Neural progenitor cell (in vitro differentiated cells): ENCODE measurements around the gene IL2RG. TPM values are rescaled to one million over a fixed set of nuclear protein-coding genes. Genes with fewer than 3 reads are reported as not detected.

Source experiments
- DNase-seq: peaks from one replicate; pipeline ENCODE4 v3.0.0-alpha.2; 2016; ENCODE audit warnings: low spot score
- H2AFZ ChIP-seq: fragments of 200-600 bp; sonication (generic); replicated peaks from 2 replicates; pipeline ENCODE4 v1.6.1; 2016; ENCODE audit warnings: antibody characterized with exemption
- H3F3A ChIP-seq: fragments of 200-600 bp; sonication (generic); 2 replicates; pipeline ENCODE4 v1.6.1; 2016; ENCODE audit warnings: antibody characterized with exemption, low read depth
- H3K27ac ChIP-seq: fragments of 200-600 bp; sonication (generic); 2 replicates; pipeline ENCODE4 v1.5.1; 2016; ENCODE audit warnings: mild to moderate bottlenecking
- H3K27me3 ChIP-seq: fragments of 200-600 bp; sonication (generic); 2 replicates; pipeline ENCODE4 v1.6.1; 2016; ENCODE audit warnings: mild to moderate bottlenecking, moderate library complexity
- H3K36me3 ChIP-seq: fragments of 200-600 bp; sonication (generic); 2 replicates; pipeline ENCODE4 v1.5.1; 2016
- H3K4me1 ChIP-seq: fragments of 200-600 bp; sonication (generic); 2 replicates; pipeline ENCODE4 v1.6.1; 2016; ENCODE audit warnings: mixed run types
- H3K4me2 ChIP-seq: fragments of 200-600 bp; sonication (generic); 2 replicates; pipeline ENCODE4 v1.6.1; 2016
- H3K4me3 ChIP-seq: fragments of 200-600 bp; sonication (generic); 2 replicates; pipeline ENCODE4 v1.5.1; 2016
- H3K79me2 ChIP-seq: fragments of 200-600 bp; sonication (generic); 2 replicates; pipeline ENCODE4 v1.6.1; 2016; ENCODE audit warnings: low read depth
- H3K9ac ChIP-seq: fragments of 200-600 bp; sonication (generic); 2 replicates; pipeline ENCODE4 v1.6.1; 2016
- H3K9me3 ChIP-seq: fragments of 200-600 bp; sonication (generic); 2 replicates; pipeline ENCODE4 v1.5.1; 2016; ENCODE audit warnings: low read depth
- H4K20me1 ChIP-seq: fragments of 200-600 bp; sonication (generic); 2 replicates; pipeline ENCODE4 v1.6.1; 2016; ENCODE audit warnings: low read depth
- H3K27ac Mint-ChIP-seq: 3 replicates; pipeline ENCODE4 v1.8.0; 2021; ENCODE audit warnings: mixed read lengths
- H3K27me3 Mint-ChIP-seq: 2 replicates; pipeline ENCODE4 v1.8.0; 2022; ENCODE audit warnings: low read depth, mild to moderate bottlenecking, inconsistent platforms, moderate library complexity, mixed read lengths; ENCODE audit not compliant: insufficient read depth
- H3K36me3 Mint-ChIP-seq: 3 replicates; pipeline ENCODE4 v1.8.0; 2021; ENCODE audit warnings: mixed read lengths
- H3K4me1 Mint-ChIP-seq: 3 replicates; pipeline ENCODE4 v1.8.0; 2021; ENCODE audit warnings: mixed read lengths
- H3K4me3 Mint-ChIP-seq: 3 replicates; pipeline ENCODE4 v1.8.0; 2021; ENCODE audit warnings: mild to moderate bottlenecking, moderate library complexity, mixed read lengths
- H3K9me3 Mint-ChIP-seq: 3 replicates; pipeline ENCODE4 v1.8.0; 2020; ENCODE audit warnings: mixed read lengths
- EZH2 ChIP-seq: fragments of 200-600 bp; sonication (generic); IDR thresholded peaks from 2 replicates; pipeline ENCODE4 v1.6.1; 2017; ENCODE audit warnings: antibody characterized with exemption, mild to moderate bottlenecking, moderate library complexity
- EZH2phosphoT487 ChIP-seq: fragments of 200-600 bp; sonication (generic); IDR thresholded peaks from 2 replicates; pipeline ENCODE4 v1.6.1; 2017; ENCODE audit warnings: antibody characterized with exemption
- total RNA-seq: library from RNA; depleted of rRNA; stranded (reverse); fragments of >200 nt; gene quantifications from 2 replicates; pipeline ENCODE4 v1.2.3, GENCODE V29; 2015; ENCODE audit warnings: low replicate concordance
- TF ChIP-seq, protein P1 (sequence below): fragments of 200-600 bp; sonication (generic); IDR thresholded peaks from 2 replicates; pipeline ENCODE4 v1.5.1; 2017; ENCODE audit warnings: antibody characterized with exemption, mild to moderate bottlenecking

The IL2RG gene
- total RNA-seq, 1 donor from 2014 or later = not detected

GRCh38 chrX:71131510-71131909, 20.1 kb upstream of the IL2RG start:
- Histone ChIP-seq H3K9ac (no peak overlapping the region), H3K9me3 (no peaks in the 10 kb centered on the region), H3K36me3 (no peaks in the 10 kb centered on the region), H3K79me2 (no peaks in the 10 kb centered on the region), H3K4me1 (no peaks in the 10 kb centered on the region), H3K4me2 (no peak overlapping the region), H3K27ac (no peak overlapping the region), H3K4me3 (no peak overlapping the region), H3K27me3 (no peaks in the 10 kb centered on the region), H2AFZ (no peak overlapping the region), H3F3A (no peaks in the 10 kb centered on the region), H4K20me1 (no peaks in the 10 kb centered on the region)
- Mint-ChIP-seq H3K27me3 (peaks cover 2% of the 10 kb centered on the region), H3K4me1 (peaks cover 9% of the 10 kb centered on the region), H3K27ac (no peak overlapping the region), H3K4me3 (no peak overlapping the region), H3K36me3 (peaks cover 36% of the 10 kb centered on the region), H3K9me3 (peaks cover 15% of the 10 kb centered on the region)
- TF ChIP-seq, protein P1, sequence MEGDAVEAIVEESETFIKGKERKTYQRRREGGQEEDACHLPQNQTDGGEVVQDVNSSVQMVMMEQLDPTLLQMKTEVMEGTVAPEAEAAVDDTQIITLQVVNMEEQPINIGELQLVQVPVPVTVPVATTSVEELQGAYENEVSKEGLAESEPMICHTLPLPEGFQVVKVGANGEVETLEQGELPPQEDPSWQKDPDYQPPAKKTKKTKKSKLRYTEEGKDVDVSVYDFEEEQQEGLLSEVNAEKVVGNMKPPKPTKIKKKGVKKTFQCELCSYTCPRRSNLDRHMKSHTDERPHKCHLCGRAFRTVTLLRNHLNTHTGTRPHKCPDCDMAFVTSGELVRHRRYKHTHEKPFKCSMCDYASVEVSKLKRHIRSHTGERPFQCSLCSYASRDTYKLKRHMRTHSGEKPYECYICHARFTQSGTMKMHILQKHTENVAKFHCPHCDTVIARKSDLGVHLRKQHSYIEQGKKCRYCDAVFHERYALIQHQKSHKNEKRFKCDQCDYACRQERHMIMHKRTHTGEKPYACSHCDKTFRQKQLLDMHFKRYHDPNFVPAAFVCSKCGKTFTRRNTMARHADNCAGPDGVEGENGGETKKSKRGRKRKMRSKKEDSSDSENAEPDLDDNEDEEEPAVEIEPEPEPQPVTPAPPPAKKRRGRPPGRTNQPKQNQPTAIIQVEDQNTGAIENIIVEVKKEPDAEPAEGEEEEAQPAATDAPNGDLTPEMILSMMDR = no peak
- no peak for TF ChIP-seq EZH2phosphoT487
- no peak for TF ChIP-seq EZH2
- DNase-seq = no peak

DNA sequence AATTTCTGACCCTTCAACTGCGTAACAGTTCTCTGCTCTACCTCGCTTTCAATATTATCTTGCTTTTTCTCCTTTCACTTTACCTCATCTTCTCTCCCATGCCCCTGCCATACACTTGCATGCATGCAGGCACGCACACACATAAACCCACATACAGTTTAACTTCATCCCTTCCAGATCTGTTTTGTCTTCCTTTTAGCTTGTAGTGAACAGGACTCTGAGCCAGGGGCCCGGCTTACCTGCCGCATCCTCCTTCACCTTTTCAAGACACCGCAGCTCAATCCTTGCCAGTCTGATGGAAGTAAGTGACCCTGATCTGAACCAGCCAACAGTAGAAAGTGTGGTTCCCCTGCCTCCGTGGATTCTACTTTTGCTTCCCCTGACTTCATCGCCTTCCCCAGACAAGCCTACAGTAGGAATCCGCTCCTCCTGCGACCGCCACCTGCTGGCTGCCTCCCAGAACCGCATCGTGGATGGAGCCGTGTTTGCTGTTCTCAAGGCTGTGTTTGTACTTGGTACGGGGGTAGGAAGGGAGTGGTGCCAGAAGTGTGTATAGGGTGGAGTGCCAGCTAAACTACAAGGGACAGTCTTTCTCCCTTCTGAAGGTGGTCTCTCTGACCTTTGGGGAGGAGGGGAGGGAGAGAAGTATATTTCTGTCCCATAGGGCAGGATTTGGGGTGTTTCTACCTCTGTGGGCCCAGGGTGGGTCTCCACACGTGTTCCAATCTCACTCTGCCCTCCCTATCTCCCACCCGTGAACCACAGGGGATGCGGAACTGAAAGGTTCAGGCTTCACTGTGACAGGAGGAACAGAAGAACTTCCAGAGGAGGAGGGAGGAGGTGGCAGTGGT, 17.8 kb upstream of the IL2RG start:
- no peak overlapping the region for H3K27ac ChIP-seq
- Mint-ChIP-seq H3K9me3 (peaks cover 19% of the 10 kb centered on the region), H3K36me3 (peaks cover 32% of the 10 kb centered on the region), H3K27ac (no peak overlapping the region), H3K4me3 (no peak overlapping the region), H3K27me3 (peaks cover 2% of the 10 kb centered on the region), H3K4me1 (peaks cover 9% of the 10 kb centered on the region)
- no peaks in the 10 kb centered on the region for H3K36me3 ChIP-seq
- H3K4me3 ChIP-seq = no peak overlapping the region
- peak; percentile 62 for DNase-seq
- H3K9ac ChIP-seq = no peak overlapping the region
- H4K20me1 ChIP-seq = no peaks in the 10 kb centered on the region
- no peaks in the 10 kb centered on the region for H3F3A ChIP-seq
- no peaks in the 10 kb centered on the region for H3K9me3 ChIP-seq
- H3K4me2 ChIP-seq = no peak overlapping the region
- TF ChIP-seq EZH2 (no peak), EZH2phosphoT487 (no peak)
- TF ChIP-seq, protein P1 = peak; percentile 72
- H3K79me2 ChIP-seq = no peaks in the 10 kb centered on the region
- H2AFZ ChIP-seq = no peak overlapping the region
- H3K4me1 ChIP-seq = no peaks in the 10 kb centered on the region
- H3K27me3 ChIP-seq = no peaks in the 10 kb centered on the region

DNA sequence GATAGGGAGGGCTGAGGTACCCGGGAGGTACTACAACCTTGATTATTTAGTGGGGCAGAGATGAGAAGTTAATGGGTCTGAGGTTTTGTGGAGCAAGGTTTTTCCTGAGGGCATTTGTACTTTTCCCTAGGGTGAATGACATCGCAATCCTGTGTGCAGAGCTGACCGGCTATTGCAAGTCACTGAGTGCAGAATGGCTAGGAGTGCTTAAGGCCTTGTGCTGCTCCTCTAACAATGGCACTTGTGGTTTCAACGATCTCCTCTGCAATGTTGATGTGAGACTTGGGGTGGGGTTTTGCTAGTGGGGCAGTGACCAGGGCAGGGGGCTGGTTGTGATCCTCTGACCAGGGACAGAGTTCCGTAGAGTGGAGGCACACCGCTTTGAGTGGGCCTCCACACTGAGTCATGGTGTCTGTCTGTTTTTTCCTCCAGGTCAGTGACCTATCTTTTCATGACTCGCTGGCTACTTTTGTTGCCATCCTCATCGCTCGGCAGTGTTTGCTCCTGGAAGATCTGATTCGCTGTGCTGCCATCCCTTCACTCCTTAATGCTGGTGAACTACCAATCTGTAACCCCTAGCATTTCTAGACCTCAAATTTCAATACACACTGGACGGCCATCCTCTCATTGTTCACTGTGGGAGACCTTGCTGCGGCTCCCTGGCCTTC, 16.9 kb upstream of the IL2RG start:
- no peaks in the 10 kb centered on the region for H3K36me3 ChIP-seq
- H3K9me3 ChIP-seq = no peaks in the 10 kb centered on the region
- peaks cover 19% of the 10 kb centered on the region for H3K9me3 Mint-ChIP-seq
- peaks cover 9% of the 10 kb centered on the region for H3K4me1 Mint-ChIP-seq
- H3F3A ChIP-seq = no peaks in the 10 kb centered on the region
- H3K4me2 ChIP-seq = no peak overlapping the region
- peaks cover 32% of the 10 kb centered on the region for H3K36me3 Mint-ChIP-seq
- H3K9ac ChIP-seq = no peak overlapping the region
- TF ChIP-seq, protein P1 = no peak
- no peak for TF ChIP-seq EZH2
- TF ChIP-seq EZH2phosphoT487 = no peak
- H3K79me2 ChIP-seq = no peaks in the 10 kb centered on the region
- no peak overlapping the region for H2AFZ ChIP-seq
- H4K20me1 ChIP-seq = no peaks in the 10 kb centered on the region
- no peak for DNase-seq
- H3K27ac Mint-ChIP-seq = no peak overlapping the region
- H3K27me3 Mint-ChIP-seq = peaks cover 2% of the 10 kb centered on the region
- H3K27me3 ChIP-seq = no peaks in the 10 kb centered on the region
- H3K4me1 ChIP-seq = no peaks in the 10 kb centered on the region
- no peak overlapping the region for H3K4me3 ChIP-seq
- H3K4me3 Mint-ChIP-seq = no peak overlapping the region
- H3K27ac ChIP-seq = no peak overlapping the region
